NAMALWA (cell line): ENCODE data around the gene TMED4.
A peak's percentile ranks its signal among the peaks of the same experiment; 100 is the strongest.

Source experiments
- DNase-seq: peaks from one replicate; pipeline ENCODE4 v3.0.0-alpha.2; 2015; ENCODE audit warnings: low spot score

The TMED4 gene

GRCh38 chr7:44581879-44582603 lies at the start of gene TMED4:
TMED4 (minus strand) TSS chr7:44582231; CDS start chr7:44582206, 25 bp downstream.
- peak; percentile 100 for DNase-seq

- peak; percentile 66 for DNase-seq
Observed at GRCh38 chr7:44631458-44632115, 49.6 kb upstream of the TMED4 start.

- no peak for DNase-seq
Observed at GRCh38 chr7:44630792-44631457, 48.9 kb upstream of the TMED4 start.

GRCh38 chr7:44629829-44630522 lies 47.9 kb upstream of the TMED4 start:
- DNase-seq, result peak; percentile 74

GRCh38 chr7:44626620-44627019 lies 44.6 kb upstream of the TMED4 start:
- DNase-seq, result no peak

- DNase-seq, result no peak
Observed at GRCh38 chr7:44625526-44626471, 43.8 kb upstream of the TMED4 start.

GRCh38 chr7:44624318-44624717 lies 42.3 kb upstream of the TMED4 start:
- DNase-seq, result no peak

- no peak for DNase-seq
Observed at GRCh38 chr7:44622342-44623151, 40.5 kb upstream of the TMED4 start.

GRCh38 chr7:44621750-44622103 lies 39.7 kb upstream of the TMED4 start:
- DNase-seq, result no peak

GRCh38 chr7:44621034-44621749 lies 39.2 kb upstream of the TMED4 start:
- no peak for DNase-seq

- no peak for DNase-seq
Observed at GRCh38 chr7:44618753-44619152, 36.7 kb upstream of the TMED4 start.

GRCh38 chr7:44618045-44618444 lies 36.0 kb upstream of the TMED4 start:
- DNase-seq, result no peak

GRCh38 chr7:44617225-44617890 lies 35.3 kb upstream of the TMED4 start:
- no peak for DNase-seq

- DNase-seq, result no peak
Observed at GRCh38 chr7:44616545-44616944, 34.5 kb upstream of the TMED4 start.

GRCh38 chr7:44615793-44616192 lies 33.8 kb upstream of the TMED4 start:
- DNase-seq, result no peak

GRCh38 chr7:44615149-44615611 lies 33.1 kb upstream of the TMED4 start:
- DNase-seq, result no peak

GRCh38 chr7:44609829-44610228 lies 27.8 kb upstream of the TMED4 start:
- no peak for DNase-seq

- DNase-seq, result no peak
Observed at GRCh38 chr7:44608916-44609648, 27.1 kb upstream of the TMED4 start.
